Testis (tissue), 2 donors: ENCODE results near the gene RELCH.

Experiments
- POLR2A ChIP-seq: fragments of 450-650 bp; IDR thresholded peaks from one replicate; pipeline ENCODE4 v1.6.1; 2017; ENCODE audit warnings: antibody characterized with exemption, mild to moderate bottlenecking, moderate library complexity
- TF ChIP-seq, protein P1 (sequence below), 3 experiments: fragments of 450-650 bp in 2 of 3; fragments of 200-600 bp in 1 of 3; sonication (generic) in 1 of 3; IDR thresholded peaks; one replicate each; pipeline ENCODE4 v1.5.1; 2016 to 2019; ENCODE audit warnings: antibody characterized with exemption in 3 of 3, mild to moderate bottlenecking in 2 of 3, moderate library complexity in 1 of 3

DNA sequence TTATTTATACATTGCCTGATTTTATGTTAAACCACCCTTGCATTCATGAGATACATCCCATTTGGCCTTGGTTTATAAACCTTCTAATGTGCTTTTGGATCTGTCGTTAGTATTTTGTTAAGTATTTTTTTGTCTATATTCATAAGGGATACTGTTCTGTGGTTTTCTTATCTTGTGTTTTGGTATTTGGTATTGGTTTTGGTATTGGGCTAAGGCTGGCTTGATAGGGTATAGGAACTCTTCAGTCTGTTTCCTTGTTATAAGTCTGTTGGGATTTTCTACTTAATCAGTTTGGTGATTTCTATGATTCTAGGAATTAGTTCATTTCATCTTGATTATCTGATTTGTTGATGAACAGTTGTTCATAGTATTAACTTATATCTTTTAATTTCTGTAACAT is 49.2 kb downstream of the RELCH start:
- TF ChIP-seq, protein P1, sequence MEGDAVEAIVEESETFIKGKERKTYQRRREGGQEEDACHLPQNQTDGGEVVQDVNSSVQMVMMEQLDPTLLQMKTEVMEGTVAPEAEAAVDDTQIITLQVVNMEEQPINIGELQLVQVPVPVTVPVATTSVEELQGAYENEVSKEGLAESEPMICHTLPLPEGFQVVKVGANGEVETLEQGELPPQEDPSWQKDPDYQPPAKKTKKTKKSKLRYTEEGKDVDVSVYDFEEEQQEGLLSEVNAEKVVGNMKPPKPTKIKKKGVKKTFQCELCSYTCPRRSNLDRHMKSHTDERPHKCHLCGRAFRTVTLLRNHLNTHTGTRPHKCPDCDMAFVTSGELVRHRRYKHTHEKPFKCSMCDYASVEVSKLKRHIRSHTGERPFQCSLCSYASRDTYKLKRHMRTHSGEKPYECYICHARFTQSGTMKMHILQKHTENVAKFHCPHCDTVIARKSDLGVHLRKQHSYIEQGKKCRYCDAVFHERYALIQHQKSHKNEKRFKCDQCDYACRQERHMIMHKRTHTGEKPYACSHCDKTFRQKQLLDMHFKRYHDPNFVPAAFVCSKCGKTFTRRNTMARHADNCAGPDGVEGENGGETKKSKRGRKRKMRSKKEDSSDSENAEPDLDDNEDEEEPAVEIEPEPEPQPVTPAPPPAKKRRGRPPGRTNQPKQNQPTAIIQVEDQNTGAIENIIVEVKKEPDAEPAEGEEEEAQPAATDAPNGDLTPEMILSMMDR (IDR thresholded peaks at IDR 0.05), result no peak
- no peak for TF ChIP-seq POLR2A
